OCI-LY7 (cell line): ENCODE results near the gene SUV39H2. TPM values are rescaled to one million over a fixed set of nuclear protein-coding genes. Genes with fewer than 3 reads are reported as not detected.
"Not testable (repeated sequence)": the region's sequence is repeated elsewhere in the genome, so short reads cannot be mapped to it uniquely, and the experiment has no call there.

Experiments
- BruUV-seq: library from RNA; stranded (reverse); fragments of 400-500 nt; replicated peaks from 2 replicates; lab custom pipeline; 2021; lab: Mats Ljungman, UMichigan
- CTCF ChIA-PET: fragments of 300-600 bp; sonication (Branson Sonifier 250); formaldehyde crosslinking; loops from one replicate; lab custom pipeline; 2022; ENCODE audit warnings: antibody characterized with exemption; ENCODE audit not compliant: unreplicated experiment; lab: Charles Lee
- POLR2A ChIA-PET: fragments of 300-600 bp; sonication (Branson Sonifier 250); formaldehyde crosslinking; loops from one replicate; lab custom pipeline; 2022; ENCODE audit warnings: antibody characterized with exemption; lab: Charles Lee
- DNase-seq: peaks from one replicate; pipeline ENCODE4 v3.0.0-alpha.2; 2015; ENCODE audit warnings: low spot score
- H2AFZ ChIP-seq: fragments of 200-600 bp; sonication (generic), shearing (Covaris generic); 2 replicates; pipeline ENCODE4 v1.6.1; 2014; ENCODE audit warnings: mild to moderate bottlenecking, antibody characterized with exemption, low read length, moderate library complexity
- H3K27ac ChIP-seq: fragments of 200-600 bp; sonication (generic); 2 replicates; pipeline ENCODE4 v1.5.1; 2014; ENCODE audit warnings: mixed run types, low read depth, mild to moderate bottlenecking, moderate library complexity, low read length, inconsistent platforms; ENCODE audit not compliant: poor library complexity, severe bottlenecking
- H3K36me3 ChIP-seq: fragments of 200-600 bp; sonication (generic); 2 replicates; pipeline ENCODE4 v1.6.1; 2014; ENCODE audit warnings: mild to moderate bottlenecking, antibody characterized with exemption, low read length, moderate library complexity, mixed read lengths; ENCODE audit not compliant: insufficient read depth
- H3K4me1 ChIP-seq: fragments of 200-600 bp; sonication (generic); 2 replicates; pipeline ENCODE4 v1.5.1; 2014; ENCODE audit warnings: mild to moderate bottlenecking, low read length; ENCODE audit not compliant: insufficient read depth, poor library complexity, severe bottlenecking
- H3K4me2 ChIP-seq: fragments of 200-600 bp; sonication (generic); 2 replicates; pipeline ENCODE4 v1.6.1; 2014; ENCODE audit warnings: mild to moderate bottlenecking, low read length
- H3K4me3 ChIP-seq: fragments of 200-600 bp; sonication (generic); 2 replicates; pipeline ENCODE4 v1.5.1; 2014; ENCODE audit warnings: mild to moderate bottlenecking, low read depth, low read length; ENCODE audit not compliant: poor library complexity, severe bottlenecking
- H3K79me2 ChIP-seq: fragments of 200-600 bp; sonication (generic); 2 replicates; pipeline ENCODE4 v1.6.1; 2016; ENCODE audit warnings: low read depth, mild to moderate bottlenecking, low read length, moderate library complexity, mixed read lengths; ENCODE audit not compliant: insufficient read depth
- H3K9me2 ChIP-seq: fragments of 200-600 bp; sonication (generic); 2 replicates; pipeline ENCODE4 v1.6.1; 2016; ENCODE audit warnings: mild to moderate bottlenecking, low read length, mixed read lengths; ENCODE audit not compliant: insufficient read depth
- H3K9me3 ChIP-seq: fragments of 200-600 bp; sonication (generic); 2 replicates; pipeline ENCODE4 v1.6.1; 2014; ENCODE audit warnings: mild to moderate bottlenecking, mixed run types, low read length, mixed read lengths
- H4K20me1 ChIP-seq: fragments of 200-600 bp; sonication (generic); 2 replicates; pipeline ENCODE4 v1.6.1; 2014; ENCODE audit warnings: mild to moderate bottlenecking, antibody characterized with exemption, low read length, moderate library complexity, mixed read lengths; ENCODE audit not compliant: insufficient read depth
- EZH2phosphoT487 ChIP-seq: fragments of 200-600 bp; sonication (generic); IDR thresholded peaks from 2 replicates; pipeline ENCODE4 v1.6.1; 2018; ENCODE audit warnings: low read depth, borderline replicate concordance, mild to moderate bottlenecking, mixed run types, antibody characterized with exemption, low read length, moderate library complexity, mixed read lengths
- intact Hi-C: fragments of 100-400 bp; cut with micrococcal nuclease; formaldehyde crosslinking; loops from one replicate; pipeline ENCODE4 v1.10.0; 2022; ENCODE audit not compliant: unreplicated experiment
- total RNA-seq, 2 experiments: library from RNA; depleted of rRNA in 1 of 2; stranded (reverse); fragments of >200 nt in 1 of 2; shearing (Covaris generic) in 1 of 2; gene quantifications; 2 replicates each; pipeline ENCODE4 v1.2.3, GENCODE V29; 2014 to 2022
- TF ChIP-seq, protein P1 (sequence below): fragments of 200-600 bp; sonication (generic); conservative IDR thresholded peaks from 2 replicates; pipeline ENCODE4 v1.5.1; 2014; ENCODE audit warnings: mild to moderate bottlenecking, antibody characterized with exemption, low read length, moderate library complexity, mixed read lengths

Gene SUV39H2
- total RNA-seq, 2 experiments from 2014 or later, result 31.5 to 58.0 TPM

DNA sequence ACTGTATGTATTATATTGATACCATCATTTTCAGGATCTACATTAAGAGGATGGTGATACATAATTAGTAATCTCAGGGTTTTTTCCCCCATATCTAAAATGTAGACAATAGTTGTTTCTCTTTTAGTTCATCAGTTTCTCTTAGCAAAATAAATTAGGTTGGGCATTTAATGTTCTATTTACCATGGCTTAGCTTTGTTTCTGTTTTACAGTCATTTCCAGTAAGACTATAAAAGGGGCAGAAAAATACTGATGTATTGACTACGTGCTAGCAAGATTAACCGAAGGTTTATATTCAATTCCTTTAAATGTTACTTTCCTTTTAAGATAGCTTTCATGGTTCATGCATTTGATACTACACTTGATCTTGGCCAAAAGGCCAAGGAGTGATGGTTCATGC, 26.2 kb downstream of the SUV39H2 start:
- TF ChIP-seq, protein P1, sequence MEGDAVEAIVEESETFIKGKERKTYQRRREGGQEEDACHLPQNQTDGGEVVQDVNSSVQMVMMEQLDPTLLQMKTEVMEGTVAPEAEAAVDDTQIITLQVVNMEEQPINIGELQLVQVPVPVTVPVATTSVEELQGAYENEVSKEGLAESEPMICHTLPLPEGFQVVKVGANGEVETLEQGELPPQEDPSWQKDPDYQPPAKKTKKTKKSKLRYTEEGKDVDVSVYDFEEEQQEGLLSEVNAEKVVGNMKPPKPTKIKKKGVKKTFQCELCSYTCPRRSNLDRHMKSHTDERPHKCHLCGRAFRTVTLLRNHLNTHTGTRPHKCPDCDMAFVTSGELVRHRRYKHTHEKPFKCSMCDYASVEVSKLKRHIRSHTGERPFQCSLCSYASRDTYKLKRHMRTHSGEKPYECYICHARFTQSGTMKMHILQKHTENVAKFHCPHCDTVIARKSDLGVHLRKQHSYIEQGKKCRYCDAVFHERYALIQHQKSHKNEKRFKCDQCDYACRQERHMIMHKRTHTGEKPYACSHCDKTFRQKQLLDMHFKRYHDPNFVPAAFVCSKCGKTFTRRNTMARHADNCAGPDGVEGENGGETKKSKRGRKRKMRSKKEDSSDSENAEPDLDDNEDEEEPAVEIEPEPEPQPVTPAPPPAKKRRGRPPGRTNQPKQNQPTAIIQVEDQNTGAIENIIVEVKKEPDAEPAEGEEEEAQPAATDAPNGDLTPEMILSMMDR, result no peak
- no peak for TF ChIP-seq EZH2phosphoT487
- BruUV-seq, result no TSS peak
- H3K4me2 ChIP-seq, result no peak overlapping the region
- intact Hi-C loops, result loop anchor here (10.0 kb wide), 1 partner anchor 410 kb away; no protein-coding TSS in a partner anchor
- H3K4me1 ChIP-seq, result no peaks in the 10 kb centered on the region
- no peak overlapping the region for H3K4me3 ChIP-seq
- H3K9me2 ChIP-seq, result no peaks in the 10 kb centered on the region
- peaks cover 10% of the 10 kb centered on the region; the same call in 1 of the 2 replicates for H4K20me1 ChIP-seq
- ChIA-PET POLR2A (interaction anchor here (0.5 kb wide), 1 partner anchor 158 kb away, joined by 3 read pairs; no protein-coding TSS in a partner anchor), CTCF (no interaction called here)
- peaks cover 98% of the 10 kb centered on the region for H3K36me3 ChIP-seq
- DNase-seq, result no peak
- no peak overlapping the region for H3K27ac ChIP-seq
- H3K9me3 ChIP-seq, result peaks cover 5% of the 10 kb centered on the region; the same call in 1 of the 2 replicates
- no peak overlapping the region for H2AFZ ChIP-seq
- peaks cover 21% of the 10 kb centered on the region; the same call in 1 of the 2 replicates for H3K79me2 ChIP-seq

DNA sequence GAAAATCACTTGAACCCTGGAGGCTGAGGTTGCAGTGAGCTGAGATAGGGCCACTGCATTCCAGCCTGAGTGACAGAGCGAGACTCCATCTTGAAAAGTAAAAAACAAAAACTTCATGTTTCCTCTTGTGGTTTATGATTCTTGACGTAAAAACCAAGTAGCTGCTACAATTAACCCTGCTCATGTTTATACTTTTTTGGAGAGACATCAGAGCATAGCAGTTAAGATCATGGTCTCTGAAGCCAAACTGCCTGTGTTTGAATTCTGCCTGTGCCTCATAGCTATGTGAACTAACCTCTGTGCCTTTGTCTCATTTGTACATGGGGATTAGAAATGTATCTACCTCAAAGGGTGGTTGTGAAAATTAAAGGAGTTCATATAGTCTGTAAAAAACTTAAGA, 27.2 kb downstream of the SUV39H2 start:
- no peak overlapping the region for H3K4me2 ChIP-seq
- peaks cover 10% of the 10 kb centered on the region; the same call in 1 of the 2 replicates for H4K20me1 ChIP-seq
- no peak overlapping the region for H3K4me3 ChIP-seq
- H3K9me3 ChIP-seq, result peaks cover 5% of the 10 kb centered on the region; the same call in 1 of the 2 replicates
- H2AFZ ChIP-seq, result no peak overlapping the region
- H3K36me3 ChIP-seq, result peaks cover 98% of the 10 kb centered on the region
- no peak for DNase-seq
- H3K9me2 ChIP-seq, result no peaks in the 10 kb centered on the region
- no peak overlapping the region for H3K27ac ChIP-seq
- TF ChIP-seq, protein P1, result no peak
- no peak for TF ChIP-seq EZH2phosphoT487
- ChIA-PET POLR2A (no interaction called here), CTCF (no interaction called here)
- H3K79me2 ChIP-seq, result peaks cover 11% of the 10 kb centered on the region; the same call in 1 of the 2 replicates
- no peaks in the 10 kb centered on the region for H3K4me1 ChIP-seq
- intact Hi-C loops, result loop anchor here (10.0 kb wide), 1 partner anchor 411 kb away; no protein-coding TSS in a partner anchor
- BruUV-seq, result no TSS peak

DNA sequence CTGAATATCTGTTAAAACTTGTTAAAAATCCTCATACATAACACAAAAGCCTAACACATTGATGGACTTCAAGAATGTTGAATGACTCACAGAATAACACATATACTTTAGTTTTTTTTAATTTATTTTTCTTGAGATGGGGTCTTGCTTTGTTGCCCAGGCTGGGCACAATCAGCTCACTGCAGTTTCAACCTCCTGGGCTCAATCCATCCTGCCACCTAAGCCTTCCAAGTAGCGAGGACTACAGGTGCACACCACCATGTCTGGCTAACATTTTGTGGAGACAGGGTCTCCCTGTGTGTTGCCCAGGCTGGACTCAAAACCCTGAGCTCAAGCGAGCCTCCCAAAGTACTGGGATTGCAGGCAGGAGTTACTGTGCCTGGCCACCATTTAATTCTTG, 28.1 kb downstream of the SUV39H2 start:
- Histone ChIP-seq H2AFZ (no peak overlapping the region), H3K27ac (no peak overlapping the region), H3K36me3 (peaks cover 98% of the 10 kb centered on the region), H3K4me2 (no peak overlapping the region), H3K9me3 (peaks cover 5% of the 10 kb centered on the region; the same call in 1 of the 2 replicates), H3K9me2 (no peaks in the 10 kb centered on the region), H3K4me3 (no peak overlapping the region), H4K20me1 (peaks cover 10% of the 10 kb centered on the region; the same call in 1 of the 2 replicates), H3K4me1 (no peaks in the 10 kb centered on the region), H3K79me2 (peaks cover 6% of the 10 kb centered on the region; the same call in 1 of the 2 replicates)
- ChIA-PET POLR2A (interaction anchor here (1.0 kb wide), 1 partner anchor 8 kb away, joined by 3 read pairs; no protein-coding TSS in a partner anchor), CTCF (no interaction called here)
- no TSS peak for BruUV-seq
- TF ChIP-seq, protein P1, result no peak
- no peak for TF ChIP-seq EZH2phosphoT487
- no peak for DNase-seq
- intact Hi-C loops, result loop anchor here (10.0 kb wide), 1 partner anchor 412 kb away; no protein-coding TSS in a partner anchor

DNA sequence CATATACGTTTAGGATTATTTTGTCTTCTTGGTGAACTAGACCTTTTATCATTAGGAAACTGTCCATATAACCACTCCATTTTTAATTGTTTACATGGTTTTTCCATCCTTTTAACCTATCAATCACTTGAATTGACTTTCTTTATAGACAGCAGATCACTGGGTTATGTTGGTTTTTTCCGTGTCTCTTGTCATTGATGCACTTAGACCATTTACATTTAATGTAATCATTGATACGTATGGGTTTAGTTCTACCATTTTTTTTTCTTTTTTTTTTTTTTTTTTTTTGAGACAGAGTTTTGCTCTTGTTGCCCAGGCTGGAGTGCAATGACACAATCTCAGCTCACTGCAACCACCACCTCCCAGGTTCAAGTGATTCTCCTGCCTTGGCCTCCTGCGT, 28.9 kb downstream of the SUV39H2 start:
- DNase-seq, H3K4me2 ChIP-seq, H3K9me2 ChIP-seq, H3K4me3 ChIP-seq, CTCF ChIA-PET, BruUV-seq, H3K79me2 ChIP-seq, H3K9me3 ChIP-seq, H3K27ac ChIP-seq, H3K4me1 ChIP-seq, H2AFZ ChIP-seq: not testable (repeated sequence)
- intact Hi-C loops, result loop anchor here (10.0 kb wide), 1 partner anchor 413 kb away; no protein-coding TSS in a partner anchor
- H3K36me3 ChIP-seq, result peaks cover 98% of the 10 kb centered on the region
- H4K20me1 ChIP-seq, result peaks cover 10% of the 10 kb centered on the region; the same call in 1 of the 2 replicates
- POLR2A ChIA-PET, result interaction anchor here (0.7 to 1.0 kb wide), 2 partner anchors 9 to 71 kb away, joined by 3 to 5 read pairs; no protein-coding TSS in a partner anchor
